ENCODE results near the gene MACROD1. TPM values are rescaled to one million over a fixed set of nuclear protein-coding genes. Genes with fewer than 3 reads are reported as not detected.
A peak's percentile ranks its signal among the peaks of the same experiment; 100 is the strongest.

The MACROD1 gene
- total and polyA plus RNA-seq, 2 of the 13 experiments (the other 11 are each of a cell fraction or from before 2014, with no cell fraction given), result 23.1 to 34.5 TPM

DNA sequence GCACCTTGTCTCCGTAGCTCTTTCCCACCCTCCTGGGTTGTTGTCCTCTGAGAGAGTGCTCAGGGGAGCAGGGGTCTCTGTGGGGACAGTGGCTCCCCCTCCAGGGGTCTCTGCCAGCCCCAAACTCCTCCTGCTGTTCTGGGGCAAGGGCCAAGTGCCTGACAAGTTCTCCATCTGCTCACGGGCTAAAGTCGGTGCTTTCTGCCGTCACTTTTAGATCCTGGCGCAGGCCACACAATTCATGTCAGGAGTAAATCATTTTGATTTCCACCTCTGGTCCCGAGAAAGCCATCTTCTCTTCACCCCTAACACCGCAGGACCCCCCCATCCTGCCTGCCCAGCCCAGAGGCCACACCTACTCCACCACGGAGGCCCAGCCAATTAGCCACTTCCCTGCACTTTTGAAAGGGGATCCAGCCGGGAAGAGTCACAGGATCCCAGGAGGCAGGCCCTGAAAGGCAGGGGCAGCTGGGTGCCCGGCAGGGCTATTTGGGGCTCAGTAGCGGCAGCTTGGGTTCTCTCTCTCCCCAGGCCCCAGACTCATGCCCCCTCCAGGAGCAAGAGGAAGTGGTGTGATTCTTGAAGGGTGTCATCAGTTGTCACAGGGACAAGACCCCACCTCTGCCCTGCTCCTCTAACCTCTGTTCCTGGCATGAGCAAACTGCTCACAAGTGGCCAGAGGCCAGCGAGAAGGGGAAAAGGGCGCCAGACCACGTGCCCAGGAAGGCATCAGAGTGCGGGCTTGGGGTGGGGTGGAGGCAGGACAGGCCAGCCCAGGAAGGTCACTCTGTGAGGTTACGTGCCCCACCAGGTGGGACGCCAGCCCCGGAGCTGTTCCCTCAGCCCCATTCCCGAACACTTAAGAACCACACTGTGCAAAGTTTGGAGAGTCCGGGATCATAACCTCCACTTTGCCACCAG lies 1.3 kb downstream of the MACROD1 start (continued):
- TF ChIP-seq, protein P1, sequence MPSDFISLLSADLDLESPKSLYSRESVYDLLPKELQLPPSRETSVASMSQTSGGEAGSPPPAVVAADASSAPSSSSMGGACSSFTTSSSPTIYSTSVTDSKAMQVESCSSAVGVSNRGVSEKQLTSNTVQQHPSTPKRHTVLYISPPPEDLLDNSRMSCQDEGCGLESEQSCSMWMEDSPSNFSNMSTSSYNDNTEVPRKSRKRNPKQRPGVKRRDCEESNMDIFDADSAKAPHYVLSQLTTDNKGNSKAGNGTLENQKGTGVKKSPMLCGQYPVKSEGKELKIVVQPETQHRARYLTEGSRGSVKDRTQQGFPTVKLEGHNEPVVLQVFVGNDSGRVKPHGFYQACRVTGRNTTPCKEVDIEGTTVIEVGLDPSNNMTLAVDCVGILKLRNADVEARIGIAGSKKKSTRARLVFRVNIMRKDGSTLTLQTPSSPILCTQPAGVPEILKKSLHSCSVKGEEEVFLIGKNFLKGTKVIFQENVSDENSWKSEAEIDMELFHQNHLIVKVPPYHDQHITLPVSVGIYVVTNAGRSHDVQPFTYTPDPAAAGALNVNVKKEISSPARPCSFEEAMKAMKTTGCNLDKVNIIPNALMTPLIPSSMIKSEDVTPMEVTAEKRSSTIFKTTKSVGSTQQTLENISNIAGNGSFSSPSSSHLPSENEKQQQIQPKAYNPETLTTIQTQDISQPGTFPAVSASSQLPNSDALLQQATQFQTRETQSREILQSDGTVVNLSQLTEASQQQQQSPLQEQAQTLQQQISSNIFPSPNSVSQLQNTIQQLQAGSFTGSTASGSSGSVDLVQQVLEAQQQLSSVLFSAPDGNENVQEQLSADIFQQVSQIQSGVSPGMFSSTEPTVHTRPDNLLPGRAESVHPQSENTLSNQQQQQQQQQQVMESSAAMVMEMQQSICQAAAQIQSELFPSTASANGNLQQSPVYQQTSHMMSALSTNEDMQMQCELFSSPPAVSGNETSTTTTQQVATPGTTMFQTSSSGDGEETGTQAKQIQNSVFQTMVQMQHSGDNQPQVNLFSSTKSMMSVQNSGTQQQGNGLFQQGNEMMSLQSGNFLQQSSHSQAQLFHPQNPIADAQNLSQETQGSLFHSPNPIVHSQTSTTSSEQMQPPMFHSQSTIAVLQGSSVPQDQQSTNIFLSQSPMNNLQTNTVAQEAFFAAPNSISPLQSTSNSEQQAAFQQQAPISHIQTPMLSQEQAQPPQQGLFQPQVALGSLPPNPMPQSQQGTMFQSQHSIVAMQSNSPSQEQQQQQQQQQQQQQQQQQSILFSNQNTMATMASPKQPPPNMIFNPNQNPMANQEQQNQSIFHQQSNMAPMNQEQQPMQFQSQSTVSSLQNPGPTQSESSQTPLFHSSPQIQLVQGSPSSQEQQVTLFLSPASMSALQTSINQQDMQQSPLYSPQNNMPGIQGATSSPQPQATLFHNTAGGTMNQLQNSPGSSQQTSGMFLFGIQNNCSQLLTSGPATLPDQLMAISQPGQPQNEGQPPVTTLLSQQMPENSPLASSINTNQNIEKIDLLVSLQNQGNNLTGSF (CRISPR knock-in tag; IDR thresholded peaks at IDR 0.05), result no peak
- peak; percentile 41 for TF ChIP-seq RBM39 (IDR thresholded peaks at IDR 0.05; ENCODE audit: low read depth, low read length, poor library complexity, severe bottlenecking)
- 0 out of 2 replicates have a peak, but pooled peaks have one; percentile 16 for TF ChIP-seq ZBTB7B (CRISPR knock-in tag; IDR thresholded peaks at IDR 0.05)
- TF ChIP-seq GATAD2A (CRISPR knock-in tag; IDR thresholded peaks at IDR 0.05), result 0 out of 2 replicates have a peak, but pooled peaks have one; percentile 12
- TF ChIP-seq MYC (CRISPR knock-in tag; IDR thresholded peaks at IDR 0.05; ENCODE audit: borderline replicate concordance), result peak; percentile 46; the same call in 1 of the 2 replicates
- TF ChIP-seq, protein P2, sequence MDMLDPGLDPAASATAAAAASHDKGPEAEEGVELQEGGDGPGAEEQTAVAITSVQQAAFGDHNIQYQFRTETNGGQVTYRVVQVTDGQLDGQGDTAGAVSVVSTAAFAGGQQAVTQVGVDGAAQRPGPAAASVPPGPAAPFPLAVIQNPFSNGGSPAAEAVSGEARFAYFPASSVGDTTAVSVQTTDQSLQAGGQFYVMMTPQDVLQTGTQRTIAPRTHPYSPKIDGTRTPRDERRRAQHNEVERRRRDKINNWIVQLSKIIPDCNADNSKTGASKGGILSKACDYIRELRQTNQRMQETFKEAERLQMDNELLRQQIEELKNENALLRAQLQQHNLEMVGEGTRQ (IDR thresholded peaks at IDR 0.05; ENCODE audit: low read depth, low read length), result 0 out of 2 replicates have a peak, but pooled peaks have one; percentile 7
- TF ChIP-seq, protein P2 (CRISPR knock-in tag; IDR thresholded peaks at IDR 0.05; ENCODE audit: borderline replicate concordance), result peak; percentile 51; the same call in 1 of the 2 replicates
- 0 out of 2 replicates have a peak, but pooled peaks have one; percentile 30 for TF ChIP-seq ZNF224 (CRISPR knock-in tag; IDR thresholded peaks at IDR 0.05)
- 0 out of 2 replicates have a peak, but pooled peaks have one; percentile 15 for TF ChIP-seq TAF1 (CRISPR knock-in tag; IDR thresholded peaks at IDR 0.05)
- TF ChIP-seq BRCA1 (CRISPR knock-in tag; IDR thresholded peaks at IDR 0.05), result no peak
- TF ChIP-seq SP140L (CRISPR knock-in tag; IDR thresholded peaks at IDR 0.05; ENCODE audit: borderline replicate concordance), result no peak
- TF ChIP-seq, protein P3, sequence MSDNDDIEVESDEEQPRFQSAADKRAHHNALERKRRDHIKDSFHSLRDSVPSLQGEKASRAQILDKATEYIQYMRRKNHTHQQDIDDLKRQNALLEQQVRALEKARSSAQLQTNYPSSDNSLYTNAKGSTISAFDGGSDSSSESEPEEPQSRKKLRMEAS (IDR thresholded peaks at IDR 0.05), result peak; percentile 86
- TF ChIP-seq THAP11 (CRISPR knock-in tag; IDR thresholded peaks at IDR 0.05), result peak; percentile 16; the same call in 1 of the 2 replicates
- TF ChIP-seq ZNF761 (CRISPR knock-in tag; conservative IDR thresholded peaks at IDR 0.05), result no peak
- no peak for TF ChIP-seq ZNF83 (CRISPR knock-in tag; IDR thresholded peaks at IDR 0.05; ENCODE audit: borderline replicate concordance)
- TF ChIP-seq ZNF501 (CRISPR knock-in tag; IDR thresholded peaks at IDR 0.05), result no peak
- no peak for TF ChIP-seq NR2F6 (IDR thresholded peaks at IDR 0.05)
- TF ChIP-seq NR2F6 (CRISPR knock-in tag; IDR thresholded peaks at IDR 0.05), result peak; percentile 40; the same call in 1 of the 2 replicates
- TF ChIP-seq HNRNPL (IDR thresholded peaks at IDR 0.05; ENCODE audit: low read depth, low read length), result 0 out of 2 replicates have a peak, but pooled peaks have one; percentile 21
- no peak for TF ChIP-seq YEATS2 (CRISPR knock-in tag; IDR thresholded peaks at IDR 0.05; ENCODE audit: borderline replicate concordance)
- TF ChIP-seq ZNF816 (CRISPR knock-in tag; IDR thresholded peaks at IDR 0.05; ENCODE audit: borderline replicate concordance), result no peak
- no peak for TF ChIP-seq ZNF350 (CRISPR knock-in tag; IDR thresholded peaks at IDR 0.05; ENCODE audit: borderline replicate concordance, low read depth)

Measured in HepG2 (cell line).